ENCODE measurements around the gene FBXO15. TPM values are rescaled to one million over a fixed set of nuclear protein-coding genes. Genes with fewer than 3 reads are reported as not detected.

FBXO15 gene
- total RNA-seq, 1 experiment from 2014 or later = 0.39 TPM

DNA sequence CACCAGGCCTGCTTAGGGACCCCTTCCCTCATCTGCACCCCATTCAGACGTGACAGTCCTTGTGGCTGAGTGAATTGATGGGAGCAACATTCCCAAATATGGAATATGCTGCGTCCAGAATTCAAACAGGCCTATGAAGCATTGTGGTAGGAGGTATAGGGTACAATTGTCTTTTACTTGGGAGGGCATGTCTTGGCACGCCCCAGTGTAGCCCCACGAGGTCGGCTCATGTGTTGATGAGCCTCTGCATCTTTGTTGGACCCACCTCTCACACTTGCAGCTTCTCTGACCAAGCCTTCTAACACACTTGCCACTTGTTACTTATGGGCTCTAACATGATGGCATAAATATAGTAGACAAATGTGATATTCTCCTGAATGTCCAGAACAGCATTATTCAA is 2.2 kb upstream of the FBXO15 start:
- Histone ChIP-seq H3T11ph (ENCODE audit: low read length) (no peak overlapping the region), H3K9ac (ENCODE audit: extremely low read depth, insufficient read length, low read length) (no peak overlapping the region), H2BK12ac (ENCODE audit: insufficient read length, low read depth, low read length) (no peak overlapping the region), H3K79me2 (ENCODE audit: insufficient read depth, low read length) (peaks cover 17% of the 10 kb centered on the region), H4K8ac (replicated peaks; ENCODE audit: insufficient read length, low read depth, low read length) (no peak overlapping the region), H3K56ac (ENCODE audit: insufficient read length, low read depth, low read length) (no peak overlapping the region), H2AFZ (ENCODE audit: low read length) (no peak overlapping the region), H3K9me3 (ENCODE audit: control insufficient read depth, low read depth, low read length) (no peaks in the 10 kb centered on the region), H3K27me3 (ENCODE audit: insufficient read depth, low read length) (no peaks in the 10 kb centered on the region), H3K79me1 (ENCODE audit: insufficient read depth, low read depth, low read length, poor library complexity, severe bottlenecking) (peaks cover 3% of the 10 kb centered on the region), H2BK5ac (ENCODE audit: insufficient read length, low read length) (no peak overlapping the region), H3K23me2 (ENCODE audit: insufficient read length, low read depth, low read length, poor library complexity, severe bottlenecking) (peaks cover 8% of the 10 kb centered on the region), H2BK15ac (ENCODE audit: low read depth, low read length) (no peak overlapping the region), H2BK20ac (ENCODE audit: low read depth, low read length, poor library complexity, severe bottlenecking) (no peak overlapping the region), H3K4me2 (ENCODE audit: insufficient read depth, insufficient read length, low read length) (peak overlapping the region; percentile 3), H3K4ac (ENCODE audit: low read depth, low read length) (no peak overlapping the region), H3K4me1 (ENCODE audit: insufficient read depth, low read length) (no peaks in the 10 kb centered on the region), H3K14ac (ENCODE audit: insufficient read depth, low read length) (no peak overlapping the region), H3K27ac (ENCODE audit: insufficient read length, low read depth, low read length) (no peak overlapping the region), H2BK120ac (ENCODE audit: low read depth, low read length, poor library complexity, severe bottlenecking) (no peak overlapping the region), H4K91ac (ENCODE audit: insufficient read length, low read depth, low read length) (no peak overlapping the region), H3K23ac (ENCODE audit: insufficient read length, low read depth, low read length) (no peak overlapping the region), H4K5ac (ENCODE audit: insufficient read length, low read depth, low read length) (no peak overlapping the region), H4K20me1 (ENCODE audit: control insufficient read depth, insufficient read depth, insufficient read length) (no peaks in the 10 kb centered on the region), H2AK5ac (ENCODE audit: insufficient read length, low read length) (no peak overlapping the region), H3K18ac (ENCODE audit: insufficient read length, low read depth, low read length) (no peak overlapping the region)
- Mint-ChIP-seq H3K27me3 (ENCODE audit: low read depth) (peaks cover 10% of the 10 kb centered on the region), H3K4me1 (peaks cover 15 to 19% of the 10 kb centered on the region in 2 experiments), H3K9me3 (no peaks in the 10 kb centered on the region; a peak in 1 of 5 replicates), H3K27ac (peak overlapping the region in 1 of 3 experiments; percentile 52; a peak in 1 of 7 replicates), H3K4me3 (peak overlapping the region; percentile 94 to 97; a peak in 4 of 5 replicates), H3K36me3 (ENCODE audit: insufficient read depth in 1 of 3, low read depth in 3 of 3) (peaks cover 5 to 18% (median 9%) of the 10 kb centered on the region in 3 experiments)
- no CpG with 5 or more reads among the region's 5 CpGs for WGBS (ENCODE audit: extremely low coverage, insufficient read length, low lambda C conversion rate)
- DNase-seq = no peak
- TF ChIP-seq, protein P1, sequence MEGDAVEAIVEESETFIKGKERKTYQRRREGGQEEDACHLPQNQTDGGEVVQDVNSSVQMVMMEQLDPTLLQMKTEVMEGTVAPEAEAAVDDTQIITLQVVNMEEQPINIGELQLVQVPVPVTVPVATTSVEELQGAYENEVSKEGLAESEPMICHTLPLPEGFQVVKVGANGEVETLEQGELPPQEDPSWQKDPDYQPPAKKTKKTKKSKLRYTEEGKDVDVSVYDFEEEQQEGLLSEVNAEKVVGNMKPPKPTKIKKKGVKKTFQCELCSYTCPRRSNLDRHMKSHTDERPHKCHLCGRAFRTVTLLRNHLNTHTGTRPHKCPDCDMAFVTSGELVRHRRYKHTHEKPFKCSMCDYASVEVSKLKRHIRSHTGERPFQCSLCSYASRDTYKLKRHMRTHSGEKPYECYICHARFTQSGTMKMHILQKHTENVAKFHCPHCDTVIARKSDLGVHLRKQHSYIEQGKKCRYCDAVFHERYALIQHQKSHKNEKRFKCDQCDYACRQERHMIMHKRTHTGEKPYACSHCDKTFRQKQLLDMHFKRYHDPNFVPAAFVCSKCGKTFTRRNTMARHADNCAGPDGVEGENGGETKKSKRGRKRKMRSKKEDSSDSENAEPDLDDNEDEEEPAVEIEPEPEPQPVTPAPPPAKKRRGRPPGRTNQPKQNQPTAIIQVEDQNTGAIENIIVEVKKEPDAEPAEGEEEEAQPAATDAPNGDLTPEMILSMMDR (conservative IDR thresholded peaks at IDR 0.05) = no peak

Data from H9 (cell line).